ENCODE results near the gene ACAD8.
A peak's percentile ranks its signal among the peaks of the same experiment; 100 is the strongest.
"Not testable (repeated sequence)": the region's sequence is repeated elsewhere in the genome, so short reads cannot be mapped to it uniquely, and the experiment has no call there.

Gene ACAD8

DNA sequence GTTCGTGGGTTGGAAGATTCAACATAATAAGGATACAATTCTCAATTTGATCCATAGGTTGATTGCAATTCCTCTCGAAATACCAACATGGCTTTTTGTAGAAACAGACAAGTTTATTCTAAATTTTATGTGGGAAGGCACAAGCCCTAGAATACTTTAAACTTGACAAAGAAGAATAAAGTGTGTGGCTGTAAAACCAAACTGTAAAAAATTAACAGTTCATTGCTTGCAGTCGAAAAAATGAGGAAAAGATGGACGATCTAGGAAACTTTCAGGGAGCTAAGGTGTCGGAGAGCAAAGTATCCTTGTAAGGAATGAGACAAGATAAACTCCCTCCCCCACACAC, 21.8 kb downstream of the ACAD8 start:
- DNase-seq (ENCODE audit: insufficient read length, low spot score): no peak
- TF ChIP-seq POLR2AphosphoS5 (IDR thresholded peaks at IDR 0.05; ENCODE audit: low read depth, low read length) (no peak), TAF1 (IDR thresholded peaks at IDR 0.05; ENCODE audit: low read depth, low read length) (no peak), POU2F2 (IDR thresholded peaks at IDR 0.05; ENCODE audit: low read depth, low read length) (no peak), PAX5 (IDR thresholded peaks at IDR 0.05; ENCODE audit: insufficient read depth, low read length, severe bottlenecking) (no peak), POLR2A (IDR thresholded peaks at IDR 0.05; ENCODE audit: low read depth, low read length) (no peak), SPI1 (IDR thresholded peaks at IDR 0.05; ENCODE audit: low read depth, low read length) (no peak)
- FAIRE-seq: no peak

- FAIRE-seq: peak; percentile 45
- TF ChIP-seq POLR2A (IDR thresholded peaks at IDR 0.05; ENCODE audit: low read depth, low read length) (no peak), POLR2AphosphoS5 (IDR thresholded peaks at IDR 0.05; ENCODE audit: low read depth, low read length) (no peak), PAX5 (IDR thresholded peaks at IDR 0.05; ENCODE audit: insufficient read depth, low read length, severe bottlenecking) (no peak), TAF1 (IDR thresholded peaks at IDR 0.05; ENCODE audit: low read depth, low read length) (no peak), SPI1 (IDR thresholded peaks at IDR 0.05; ENCODE audit: low read depth, low read length) (no peak), POU2F2 (IDR thresholded peaks at IDR 0.05; ENCODE audit: low read depth, low read length) (no peak)
- DNase-seq (ENCODE audit: insufficient read length, low spot score): peak; percentile 46
These were observed 22.4 kb downstream of the ACAD8 start, which contains the start of gene GLB1L3 for GRCh38 chr11:134275534-134276395. Gene GLB1L3, plus strand, starts transcription at chr11:134276379. Its CDS starts 362 bp downstream, at chr11:134276741.

- DNase-seq (ENCODE audit: insufficient read length, low spot score) (no peak), FAIRE-seq (no peak)
- TF ChIP-seq POLR2AphosphoS5 (IDR thresholded peaks at IDR 0.05; ENCODE audit: low read depth, low read length) (no peak), POU2F2 (IDR thresholded peaks at IDR 0.05; ENCODE audit: low read depth, low read length) (no peak), TAF1 (IDR thresholded peaks at IDR 0.05; ENCODE audit: low read depth, low read length) (no peak), SPI1 (IDR thresholded peaks at IDR 0.05; ENCODE audit: low read depth, low read length) (no peak), PAX5 (IDR thresholded peaks at IDR 0.05; ENCODE audit: insufficient read depth, low read length, severe bottlenecking) (no peak), POLR2A (IDR thresholded peaks at IDR 0.05; ENCODE audit: low read depth, low read length) (no peak)
These were observed 23.2 kb downstream of the ACAD8 start for GRCh38 chr11:134276396-134277182.

GRCh38 chr11:134277183-134278001, 24.0 kb downstream of the ACAD8 start:
- DNase-seq (ENCODE audit: insufficient read length, low spot score) (no peak), FAIRE-seq (no peak)
- TF ChIP-seq POLR2A (IDR thresholded peaks at IDR 0.05; ENCODE audit: low read depth, low read length) (no peak), SPI1 (IDR thresholded peaks at IDR 0.05; ENCODE audit: low read depth, low read length) (no peak), POU2F2 (IDR thresholded peaks at IDR 0.05; ENCODE audit: low read depth, low read length) (no peak), TAF1 (IDR thresholded peaks at IDR 0.05; ENCODE audit: low read depth, low read length) (no peak), POLR2AphosphoS5 (IDR thresholded peaks at IDR 0.05; ENCODE audit: low read depth, low read length) (no peak), PAX5 (IDR thresholded peaks at IDR 0.05; ENCODE audit: insufficient read depth, low read length, severe bottlenecking) (no peak)

GRCh38 chr11:134278356-134278755, 25.0 kb downstream of the ACAD8 start:
- FAIRE-seq (no peak), DNase-seq (ENCODE audit: insufficient read length, low spot score) (no peak)
- TF ChIP-seq POLR2AphosphoS5 (IDR thresholded peaks at IDR 0.05; ENCODE audit: low read depth, low read length) (no peak), POLR2A (IDR thresholded peaks at IDR 0.05; ENCODE audit: low read depth, low read length) (no peak), SPI1 (IDR thresholded peaks at IDR 0.05; ENCODE audit: low read depth, low read length) (no peak), PAX5 (IDR thresholded peaks at IDR 0.05; ENCODE audit: insufficient read depth, low read length, severe bottlenecking) (no peak), POU2F2 (IDR thresholded peaks at IDR 0.05; ENCODE audit: low read depth, low read length) (no peak), TAF1 (IDR thresholded peaks at IDR 0.05; ENCODE audit: low read depth, low read length) (no peak)

GRCh38 chr11:134281635-134282034, 28.3 kb downstream of the ACAD8 start:
- not testable (repeated sequence) for FAIRE-seq; DNase-seq (ENCODE audit: insufficient read length, low spot score)

DNA sequence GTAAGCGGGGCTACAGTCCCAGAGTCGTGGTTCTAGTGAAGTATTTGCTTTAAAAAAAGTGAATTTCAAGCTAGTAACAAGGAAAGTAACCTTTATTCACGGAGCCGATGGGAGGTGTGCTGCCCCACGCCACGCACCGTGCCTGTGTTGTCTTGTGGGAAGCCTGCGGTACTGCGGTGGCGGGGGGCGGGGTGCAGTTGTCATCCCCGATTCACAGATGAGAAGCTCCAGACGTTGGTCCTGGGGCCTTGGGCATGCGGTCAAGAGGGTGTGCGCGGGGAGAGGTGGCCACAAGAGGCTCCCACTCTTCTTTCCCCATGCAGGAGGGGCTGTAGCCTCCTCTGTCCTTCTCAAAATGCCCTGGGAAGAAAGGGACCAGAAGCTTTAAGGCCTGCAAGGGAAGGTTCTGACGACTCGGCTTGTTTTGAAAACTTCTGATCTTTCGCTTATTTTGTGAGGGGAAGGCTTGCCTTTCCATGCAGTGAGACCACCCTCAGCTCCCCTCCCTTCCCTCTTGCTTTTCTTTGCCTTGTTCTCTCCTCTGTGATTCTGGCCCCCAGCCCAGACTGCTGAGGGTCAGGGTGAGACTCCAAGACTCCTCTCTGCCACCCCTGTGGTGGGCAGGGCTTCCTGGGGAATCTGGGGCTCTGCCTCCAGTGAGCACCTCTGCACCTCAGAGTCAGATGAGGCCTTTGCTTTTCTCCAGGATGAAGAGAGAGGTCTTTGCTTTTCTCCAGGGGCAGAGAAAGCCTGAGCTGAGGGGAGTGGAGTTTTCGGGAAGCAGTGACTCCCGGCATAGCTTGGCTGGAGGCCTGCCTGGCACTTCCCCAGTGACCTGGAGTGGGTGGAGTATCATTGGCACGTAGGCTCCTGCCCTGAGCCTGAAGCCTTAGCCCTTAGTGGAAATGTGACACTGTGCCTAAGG, 29.0 kb downstream of the ACAD8 start:
- DNase-seq (ENCODE audit: insufficient read length, low spot score) (no peak), FAIRE-seq (no peak)
- TF ChIP-seq POLR2AphosphoS5 (IDR thresholded peaks at IDR 0.05; ENCODE audit: low read depth, low read length) (no peak), POU2F2 (IDR thresholded peaks at IDR 0.05; ENCODE audit: low read depth, low read length) (no peak), PAX5 (IDR thresholded peaks at IDR 0.05; ENCODE audit: insufficient read depth, low read length, severe bottlenecking) (no peak), TAF1 (IDR thresholded peaks at IDR 0.05; ENCODE audit: low read depth, low read length) (no peak), SPI1 (IDR thresholded peaks at IDR 0.05; ENCODE audit: low read depth, low read length) (no peak), POLR2A (IDR thresholded peaks at IDR 0.05; ENCODE audit: low read depth, low read length) (no peak)

DNA sequence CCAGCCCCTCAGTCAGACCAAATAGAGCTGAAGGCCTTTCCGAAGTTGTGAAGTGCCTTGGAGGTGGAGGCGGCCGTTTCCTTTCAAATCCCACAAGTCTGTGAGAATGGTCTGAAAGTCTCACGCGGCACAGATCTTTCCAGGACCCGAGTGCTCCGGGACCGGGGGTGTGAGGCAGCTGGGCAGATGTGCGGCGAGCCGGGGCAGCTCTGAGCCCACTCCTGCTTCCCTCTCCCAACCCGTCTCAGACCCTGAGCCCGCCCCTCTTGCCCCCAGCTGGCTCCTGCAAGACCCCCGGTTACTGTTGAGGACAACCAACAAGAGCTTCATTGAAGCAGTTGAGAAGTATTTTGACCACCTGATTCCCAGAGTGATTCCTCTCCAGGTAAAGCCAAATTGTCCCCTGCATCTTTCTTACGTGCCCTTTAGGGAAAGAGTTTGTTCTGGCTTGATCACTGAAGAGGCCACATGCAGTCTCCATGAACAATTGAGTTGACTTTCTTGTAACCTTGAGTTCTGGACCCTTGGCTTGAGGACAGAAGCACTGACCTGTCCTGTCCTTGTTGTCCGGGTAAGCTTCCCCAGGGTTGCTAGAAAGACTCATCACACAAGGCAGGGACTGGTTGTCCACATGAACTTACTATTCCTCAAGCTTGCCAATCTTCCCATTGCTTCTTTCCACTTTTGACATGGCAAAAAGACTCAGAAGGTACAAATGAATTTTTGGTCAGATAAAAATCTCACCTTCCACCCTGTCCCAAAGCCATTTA, 30.3 kb downstream of the ACAD8 start:
- TF ChIP-seq POU2F2 (IDR thresholded peaks at IDR 0.05; ENCODE audit: low read depth, low read length): no peak
- TF ChIP-seq POLR2AphosphoS5 (IDR thresholded peaks at IDR 0.05; ENCODE audit: low read depth, low read length): no peak
- no peak for TF ChIP-seq TAF1 (IDR thresholded peaks at IDR 0.05; ENCODE audit: low read depth, low read length)
- no peak for TF ChIP-seq PAX5 (IDR thresholded peaks at IDR 0.05; ENCODE audit: insufficient read depth, low read length, severe bottlenecking)
- TF ChIP-seq SPI1 (IDR thresholded peaks at IDR 0.05; ENCODE audit: low read depth, low read length): no peak
- TF ChIP-seq POLR2A (IDR thresholded peaks at IDR 0.05; ENCODE audit: low read depth, low read length): no peak
- FAIRE-seq (no peak), DNase-seq (ENCODE audit: insufficient read length, low spot score) (no peak)

GRCh38 chr11:134284349-134284748, 31.0 kb downstream of the ACAD8 start:
- not testable (repeated sequence) for FAIRE-seq; DNase-seq (ENCODE audit: insufficient read length, low spot score)

Measured in GM12891 (cell line).